H1 (cell line): Measurements from ENCODE around the gene SSPN. TPM values are rescaled to one million over a fixed set of nuclear protein-coding genes. Genes with fewer than 3 reads are reported as not detected.

Experiments
- CTCF ChIA-PET: fragments of 300-600 bp; sonication (Branson Sonifier 250); formaldehyde crosslinking; loops from one replicate; lab custom pipeline; 2021; ENCODE audit not compliant: partially characterized antibody; lab: Charles Lee
- POLR2A ChIA-PET: fragments of 300-600 bp; sonication (Branson Sonifier 250); formaldehyde crosslinking; loops from one replicate; lab custom pipeline; 2021; ENCODE audit warnings: inconsistent platforms; ENCODE audit not compliant: partially characterized antibody; lab: Charles Lee
- DNase-seq, 2 experiments: peaks; one replicate each; pipeline versions ENCODE4 v3.0.0 to v3.0.0-alpha.2; 2010 to 2022; ENCODE audit warnings: low spot score in 2 of 2, low read depth in 1 of 2, mixed read lengths in 1 of 2
- FAIRE-seq: peaks from 2 replicates; lab custom pipeline; 2011; peaks lifted over from hg19 to GRCh38; lab: Jason Lieb, UNC
- H2AFZ ChIP-seq: 2 replicates; pipeline ENCODE4 v1.8.1; 2012; ENCODE audit warnings: low read length, inconsistent platforms
- H2AK5ac ChIP-seq: 2 replicates; pipeline ENCODE4 v1.6.1; 2013; ENCODE audit warnings: low read depth, low read length
- H2BK120ac ChIP-seq: replicated peaks from 2 replicates; pipeline ENCODE3; 2013; ENCODE audit warnings: low read depth, low read length, inconsistent platforms
- H2BK12ac ChIP-seq: 2 replicates; pipeline ENCODE4 v1.6.1; 2013; ENCODE audit warnings: low read depth, low read length
- H2BK15ac ChIP-seq: 2 replicates; pipeline ENCODE4 v1.6.1; 2013; ENCODE audit warnings: low read length
- H2BK20ac ChIP-seq: 2 replicates; pipeline ENCODE4 v1.6.1; 2013; ENCODE audit warnings: low read length
- H2BK5ac ChIP-seq: 2 replicates; pipeline ENCODE4 v1.6.1; 2013; ENCODE audit warnings: low read depth, low read length
- H3K14ac ChIP-seq: 2 replicates; pipeline ENCODE4 v1.6.1; 2013; ENCODE audit warnings: inconsistent platforms; ENCODE audit not compliant: insufficient read length
- H3K18ac ChIP-seq: 2 replicates; pipeline ENCODE4 v1.6.1; 2013; ENCODE audit warnings: low read length; ENCODE audit errors: extremely low read depth
- H3K23ac ChIP-seq: 2 replicates; pipeline ENCODE4 v1.6.1; 2013; ENCODE audit warnings: inconsistent platforms; ENCODE audit not compliant: insufficient read length
- H3K23me2 ChIP-seq: 2 replicates; pipeline ENCODE4 v1.6.1; 2013; ENCODE audit warnings: low read depth, low read length
- H3K27ac ChIP-seq: 2 replicates; pipeline ENCODE4 v1.6.1; 2011; ENCODE audit warnings: low read depth, low read length, inconsistent platforms
- H3K27me3 ChIP-seq, 4 experiments: replicated peaks in 1 of 4; 1 replicate in 1 of 4; 2 replicates in 3 of 4; pipeline versions ENCODE4 v1.6.1 to v1.8.1; 2011 to 2013; ENCODE audit warnings: low read length in 3 of 4, mild to moderate bottlenecking in 3 of 4, inconsistent platforms in 2 of 4, mixed read lengths in 2 of 4, moderate library complexity in 1 of 4; ENCODE audit not compliant: control insufficient read depth in 3 of 4, insufficient read depth in 3 of 4; ENCODE audit errors: extremely low read depth in 1 of 4
- H3K36me3 ChIP-seq, 4 experiments: 2 replicates each; pipeline versions ENCODE4 v1.6.1 to v1.8.1; 2011 to 2013; ENCODE audit warnings: mild to moderate bottlenecking in 4 of 4, low read length in 3 of 4, moderate library complexity in 2 of 4, control low read depth in 1 of 4, inconsistent platforms in 1 of 4; ENCODE audit not compliant: insufficient read depth in 4 of 4, control insufficient read depth in 2 of 4
- H3K4ac ChIP-seq: replicated peaks from 2 replicates; pipeline ENCODE3; 2013; ENCODE audit warnings: low read length, low read depth, mixed read lengths, inconsistent platforms; ENCODE audit not compliant: insufficient read length
- H3K4me1 ChIP-seq, 4 experiments: replicated peaks in 1 of 4; 1 replicate in 1 of 4; 2 replicates in 3 of 4; pipeline versions ENCODE4 v1.6.1 to v1.8.1; 2011 to 2013; ENCODE audit warnings: low read length in 3 of 4, inconsistent platforms in 2 of 4, mixed read lengths in 1 of 4; ENCODE audit not compliant: insufficient read depth in 4 of 4, control insufficient read depth in 3 of 4
- H3K4me2 ChIP-seq, 2 experiments: 2 replicates each; pipeline versions ENCODE4 v1.6.1 to v1.8.1; 2011 to 2013; ENCODE audit warnings: low read depth in 2 of 2, low read length in 2 of 2, control low read depth in 1 of 2, inconsistent platforms in 1 of 2, mild to moderate bottlenecking in 1 of 2; ENCODE audit not compliant: insufficient read depth in 1 of 2
- H3K4me3 ChIP-seq, 4 experiments: fragments of 200-600, 300-600 bp in 1 of 4; sonication (generic), shearing (Covaris generic), sonication (Bioruptor Twin) in 1 of 4; 2 replicates each; pipeline versions ENCODE4 v1.5.1 to v1.8.1; 2011 to 2016; ENCODE audit warnings: low read length in 4 of 4, low read depth in 3 of 4, control low read depth in 2 of 4, inconsistent platforms in 2 of 4, mild to moderate bottlenecking in 2 of 4, mixed read lengths in 1 of 4, moderate library complexity in 1 of 4; ENCODE audit not compliant: insufficient read depth in 2 of 4; ENCODE audit errors: extremely low read depth in 1 of 4
- H3K56ac ChIP-seq: replicated peaks from 2 replicates; pipeline ENCODE3; 2013; ENCODE audit warnings: low read depth, mild to moderate bottlenecking, mixed read lengths, low read length, inconsistent platforms; ENCODE audit not compliant: insufficient read length
- H3K79me1 ChIP-seq: 2 replicates; pipeline ENCODE4 v1.6.1; 2013; ENCODE audit warnings: low read depth, low read length, control low read depth
- H3K79me2 ChIP-seq, 2 experiments: 2 replicates each; pipeline versions ENCODE4 v1.6.1 to v1.8.1; 2012 to 2013; ENCODE audit warnings: low read length in 2 of 2, mild to moderate bottlenecking in 2 of 2, inconsistent platforms in 1 of 2; ENCODE audit not compliant: insufficient read depth in 2 of 2, control insufficient read depth in 1 of 2
- H3K9ac ChIP-seq, 4 experiments: replicated peaks in 1 of 4; 1 replicate in 1 of 4; 2 replicates in 3 of 4; pipeline versions ENCODE4 v1.6.1 to v1.8.1; 2011 to 2013; ENCODE audit warnings: low read depth in 3 of 4, low read length in 3 of 4, control low read depth in 2 of 4, mild to moderate bottlenecking in 2 of 4, moderate library complexity in 2 of 4, inconsistent platforms in 1 of 4; ENCODE audit errors: extremely low read depth in 1 of 4
- H3K9me3 ChIP-seq, 2 experiments: 2 replicates each; pipeline versions ENCODE4 v1.6.1 to v1.8.1; 2012 to 2013; ENCODE audit warnings: mild to moderate bottlenecking in 2 of 2, moderate library complexity in 2 of 2, control low read depth in 1 of 2, inconsistent platforms in 1 of 2, low read depth in 1 of 2, low read length in 1 of 2, mixed read lengths in 1 of 2; ENCODE audit not compliant: insufficient read depth in 2 of 2
- H4K20me1 ChIP-seq, 2 experiments: replicated peaks in 1 of 2; 2 replicates each; pipeline versions ENCODE3 to v1.8.1; 2011 to 2013; ENCODE audit warnings: inconsistent platforms in 2 of 2, low read length in 2 of 2, mild to moderate bottlenecking in 1 of 2; ENCODE audit not compliant: insufficient read depth in 2 of 2, control insufficient read depth in 1 of 2
- H4K5ac ChIP-seq: 2 replicates; pipeline ENCODE4 v1.6.1; 2013; ENCODE audit warnings: low read length, low read depth, mixed read lengths, inconsistent platforms; ENCODE audit not compliant: insufficient read length
- H4K8ac ChIP-seq: 2 replicates; pipeline ENCODE4 v1.8.0; 2013; ENCODE audit warnings: mild to moderate bottlenecking, moderate library complexity, low read length, inconsistent platforms; ENCODE audit not compliant: insufficient read depth; ENCODE audit errors: extremely low read depth
- H4K91ac ChIP-seq: replicated peaks from 2 replicates; pipeline ENCODE3; 2013; ENCODE audit warnings: low read length, mixed read lengths, inconsistent platforms; ENCODE audit not compliant: insufficient read length
- ATF2 ChIP-seq: IDR thresholded peaks from 2 replicates; pipeline ENCODE4 v1.6.1; 2012; ENCODE audit warnings: low read length, inconsistent platforms
- CBX5 ChIP-seq: fragments of 300-800, 300-1000 bp; sonication (generic); IDR thresholded peaks from 2 replicates; pipeline ENCODE4 v1.7.1; 2016; ENCODE audit warnings: antibody characterized with exemption, low read length, low read depth
- CHD1 ChIP-seq: IDR thresholded peaks from 2 replicates; pipeline ENCODE4 v1.6.1; 2012; ENCODE audit warnings: low read depth, low read length, improper control_type of control experiment
- CTCF ChIP-seq, 3 experiments: IDR thresholded peaks; 1 replicate in 2 of 3; 2 replicates in 1 of 3; pipeline versions ENCODE4 v1.5.1 to v1.6.1; 2011; ENCODE audit warnings: low read length in 3 of 3, mild to moderate bottlenecking in 3 of 3, inconsistent platforms in 2 of 3, low read depth in 1 of 3, moderate library complexity in 1 of 3; ENCODE audit not compliant: insufficient read depth in 1 of 3; ENCODE audit errors: control extremely low read depth in 1 of 3
- EZH2 ChIP-seq: fragments of 200-600 bp; sonication (generic); IDR thresholded peaks from 2 replicates; pipeline ENCODE4 v1.7.1; 2012; ENCODE audit warnings: low read depth, mild to moderate bottlenecking, moderate library complexity, low read length, inconsistent platforms; ENCODE audit not compliant: severe bottlenecking
- HDAC2 ChIP-seq, 2 experiments: fragments of 300-600 bp in 1 of 2; sonication (generic) in 1 of 2; IDR thresholded peaks; 2 replicates each; pipeline ENCODE4 v1.6.1; 2011 to 2012; ENCODE audit warnings: low read depth in 2 of 2, low read length in 2 of 2, mild to moderate bottlenecking in 2 of 2, moderate library complexity in 2 of 2, borderline replicate concordance in 1 of 2, inconsistent platforms in 1 of 2
- POLR2A ChIP-seq, 2 experiments: IDR thresholded peaks; 1 replicate in 1 of 2; 2 replicates in 1 of 2; pipeline ENCODE4 v1.6.1; 2011; ENCODE audit warnings: low read depth in 2 of 2, low read length in 2 of 2, mild to moderate bottlenecking in 2 of 2; ENCODE audit errors: control extremely low read depth in 1 of 2
- RFX5 ChIP-seq: IDR thresholded peaks from 2 replicates; pipeline ENCODE4 v1.6.1; 2011; ENCODE audit warnings: low read depth, low read length, improper control_type of control experiment, borderline replicate concordance
- SIN3A ChIP-seq, 2 experiments: IDR thresholded peaks in 1 of 2; conservative IDR thresholded peaks in 1 of 2; 2 replicates each; pipeline ENCODE4 v1.6.1; 2011 to 2012; ENCODE audit warnings: low read length in 2 of 2, improper control_type of control experiment in 1 of 2, low read depth in 1 of 2, mild to moderate bottlenecking in 1 of 2
- SIRT6 ChIP-seq: IDR thresholded peaks from one replicate; pipeline ENCODE4 v1.7.1; 2012; ENCODE audit warnings: low read length, inconsistent platforms
- WGBS, 2 experiments: shearing (Covaris generic) in 1 of 2; methylation state at CpG; one replicate each; pipeline versions ENCODE4 v1.1.6 to v1.1.7; 2013 to 2015; ENCODE audit warnings: low lambda C conversion rate in 2 of 2, mixed read lengths in 2 of 2, inconsistent platforms in 1 of 2, low coverage in 1 of 2, missing lambda C conversion rate in 1 of 2; ENCODE audit not compliant: insufficient replicate concordance in 2 of 2, insufficient coverage in 1 of 2, insufficient read length in 1 of 2; ENCODE audit errors: extremely low coverage in 1 of 2, missing lambda C conversion rate in 1 of 2; 5-methylcytosine and 5-hydroxymethylcytosine counted together
- polyA plus RNA-seq, 7 experiments: library from polyadenylated mRNA; depleted of rRNA in 3 of 7; stranded (reverse) in 5 of 7; unstranded in 2 of 7; fragments of >200 nt in 5 of 7; fragments of 200-250 nt in 2 of 7; gene quantifications; 1 replicate in 5 of 7; 2 replicates in 1 of 7; 4 replicates in 1 of 7; pipeline versions ENCODE4 v1.2.1 to v1.2.3, GENCODE V29; 2011 to 2013; ENCODE audit warnings: missing spikeins in 2 of 7, mixed read lengths in 2 of 7
- total RNA-seq: library from RNA; stranded (reverse); fragmentation: NEBNext Ultra II Directional; extraction: Animal tissue kit (Norgen Biotek cat#: 25700); gene quantifications from 2 replicates; pipeline ENCODE4 v1.2.1, GENCODE V29; 2021

SSPN gene
- total and polyA plus RNA-seq, 2 of the 8 experiments (the other 6 are each of a cell fraction or from before 2014, with no cell fraction given) = 0.86 to 1.8 TPM

GRCh38 chr12:26205941-26206340, 10.6 kb downstream of the SSPN start:
- Histone ChIP-seq H2AK5ac (no peak overlapping the region), H3K23me2 (no peaks in the 10 kb centered on the region), H3K14ac (no peak overlapping the region), H2AFZ (no peak overlapping the region), H3K9ac (no peak overlapping the region), H4K5ac (no peak overlapping the region), H3K4me1 (peaks cover 0 to 8% (median 0%) of the 10 kb centered on the region in 4 experiments; a peak in 1 of 7 replicates), H3K79me1 (no peaks in the 10 kb centered on the region), H2BK20ac (no peak overlapping the region), H3K9me3 (no peaks in the 10 kb centered on the region), H3K27me3 (no peaks in the 10 kb centered on the region; a peak in 1 of 7 replicates), H3K56ac (no peak overlapping the region), H4K8ac (no peak overlapping the region), H2BK12ac (no peak overlapping the region), H2BK15ac (no peak overlapping the region), H3K4me2 (no peak overlapping the region), H3K36me3 (no peaks in the 10 kb centered on the region), H3K79me2 (no peaks in the 10 kb centered on the region), H3K27ac (no peak overlapping the region), H4K20me1 (no peaks in the 10 kb centered on the region), H3K18ac (no peak overlapping the region), H3K4ac (no peak overlapping the region), H3K4me3 (no peak overlapping the region), H2BK120ac (no peak overlapping the region), H3K23ac (no peak overlapping the region), H2BK5ac (no peak overlapping the region), H4K91ac (no peak overlapping the region)
- WGBS, 2 experiments = 92% methylated on average over 6 of the region's 6 CpGs; no CpG with 5 or more reads in 1 of the 2 experiments
- no peak for DNase-seq
- CTCF ChIA-PET = no interaction called here
- POLR2A ChIA-PET = no interaction called here
- FAIRE-seq = no peak
- TF ChIP-seq CHD1 (no peak), SIRT6 (no peak), CBX5 (no peak), HDAC2 (IDR thresholded peaks at IDR 0.05; ENCODE audit: borderline replicate concordance in 1 of 2, low read depth in 2 of 2, low read length in 2 of 2) (no peak), RFX5 (no peak), SIN3A (conservative IDR thresholded peaks at IDR 0.05 in 1 of 2, IDR thresholded peaks at IDR 0.05 in 1 of 2; ENCODE audit: low read depth in 1 of 2, low read length in 2 of 2) (no peak), ATF2 (no peak), POLR2A (IDR thresholded peaks at IDR 0.05; ENCODE audit: control extremely low read depth in 1 of 2, low read depth in 2 of 2, low read length in 2 of 2) (no peak), EZH2 (no peak), CTCF (IDR thresholded peaks at IDR 0.05; ENCODE audit: control extremely low read depth in 1 of 3, insufficient read depth in 1 of 3, low read depth in 1 of 3, low read length in 3 of 3) (no peak)
- TF ChIP-seq, all 59 proteins: peak for 0
